ENCODE data around the gene UBAP2.
"Not testable (repeated sequence)": the region's sequence is repeated elsewhere in the genome, so short reads cannot be mapped to it uniquely, and the experiment has no call there.

Gene UBAP2

GRCh38 chr9:33988219-33988890 lies 60.3 kb downstream of the UBAP2 start:
- DNase-seq (ENCODE audit: low read depth in 4 of 4, low spot score in 1 of 4), result peak in 1 of 4 experiments; percentile 1

GRCh38 chr9:33976414-33976813 lies 72.3 kb downstream of the UBAP2 start:
- no peak for DNase-seq (ENCODE audit: low read depth in 4 of 4, low spot score in 1 of 4)

DNA sequence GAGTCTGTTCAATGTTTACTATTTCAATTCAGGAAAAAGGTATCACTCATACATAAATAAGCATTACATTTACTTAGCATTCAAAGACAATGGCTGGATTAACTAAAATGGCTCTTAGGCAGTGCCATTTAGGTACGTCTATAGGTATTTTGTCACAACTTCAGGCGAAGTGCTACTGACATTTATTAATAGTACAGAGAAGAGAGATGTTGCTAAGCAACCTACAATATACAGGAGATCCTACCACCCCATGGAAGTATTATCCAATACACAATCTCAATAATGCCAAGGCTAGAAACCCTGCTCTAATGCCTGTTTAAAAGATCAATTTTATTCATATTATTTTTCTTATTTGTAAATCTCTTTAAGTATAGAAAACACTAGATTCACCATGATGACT lies 76.0 kb downstream of the UBAP2 start:
- no peak for DNase-seq (ENCODE audit: low read depth in 4 of 4, low spot score in 1 of 4)

- DNase-seq (ENCODE audit: low read depth in 4 of 4, low spot score in 1 of 4), result no peak
Measured at GRCh38 chr9:33964086-33964768, 84.5 kb downstream of the UBAP2 start.

DNA sequence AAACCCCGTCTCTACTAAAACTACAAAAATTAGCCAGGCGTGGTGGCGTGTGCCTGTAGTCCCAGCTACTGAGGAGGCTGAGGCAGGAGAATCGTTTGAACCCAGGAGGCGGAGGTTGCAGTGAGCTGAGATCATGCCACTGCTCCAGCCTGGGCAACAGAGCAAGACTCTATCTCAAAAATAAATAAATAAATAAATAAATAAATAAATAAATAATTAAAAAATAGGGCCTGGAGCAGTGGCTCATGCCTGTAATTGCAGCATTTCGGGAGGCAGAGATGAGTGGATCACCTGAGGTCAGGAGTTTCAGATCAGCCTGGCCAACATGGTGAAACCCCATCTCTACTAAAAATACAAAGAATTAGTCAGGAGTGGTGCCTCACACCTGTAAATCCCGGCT lies 86.2 kb downstream of the UBAP2 start:
- DNase-seq (ENCODE audit: low read depth in 4 of 4, low spot score in 1 of 4), result not testable (repeated sequence)

DNA sequence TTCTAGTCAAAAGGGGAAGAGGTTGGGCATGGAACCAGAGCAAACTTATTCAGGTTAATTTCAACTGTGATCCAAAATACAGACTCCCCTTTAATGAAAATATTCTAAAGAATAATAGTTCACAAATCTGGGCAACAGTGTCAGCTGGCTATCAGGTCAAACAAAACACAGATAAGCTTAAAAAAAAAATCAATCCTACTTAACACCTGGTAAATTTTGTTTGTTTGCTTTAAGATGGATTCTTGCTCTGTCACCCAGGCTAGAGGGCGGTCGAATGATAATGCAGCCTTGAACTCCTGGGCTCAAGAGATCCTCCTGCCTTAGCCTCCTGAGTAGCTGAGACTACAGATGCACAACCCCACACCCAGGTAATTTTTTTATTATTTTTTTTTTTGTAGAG lies 89.0 kb downstream of the UBAP2 start:
- no peak for DNase-seq (ENCODE audit: low read depth in 4 of 4, low spot score in 1 of 4)

GRCh38 chr9:33956544-33956943 lies 92.1 kb downstream of the UBAP2 start:
- no peak for DNase-seq (ENCODE audit: low read depth in 4 of 4, low spot score in 1 of 4)

- no peak for DNase-seq (ENCODE audit: low read depth in 4 of 4, low spot score in 1 of 4)
Measured at GRCh38 chr9:33952066-33952465, 96.6 kb downstream of the UBAP2 start.

DNA sequence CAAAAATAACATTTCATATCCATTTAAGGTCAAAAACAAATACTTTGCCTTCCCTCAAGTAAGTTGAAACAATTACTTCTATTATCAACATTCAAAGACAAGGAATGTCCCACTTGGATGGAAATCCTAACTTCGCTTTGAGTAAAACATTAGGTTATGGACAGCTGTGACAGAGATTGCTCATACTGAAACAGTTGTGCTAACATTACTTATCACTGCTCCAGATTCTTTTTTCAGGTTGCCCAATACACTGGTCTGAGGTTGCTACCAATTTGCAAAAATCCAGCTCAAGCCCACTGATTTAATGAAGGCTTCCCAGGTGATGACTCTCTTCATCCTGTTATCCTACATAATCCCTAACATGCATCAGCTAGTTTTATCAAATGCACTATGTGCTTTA lies 98.3 kb downstream of the UBAP2 start:
- DNase-seq (ENCODE audit: low read depth in 4 of 4, low spot score in 1 of 4), result no peak

DNA sequence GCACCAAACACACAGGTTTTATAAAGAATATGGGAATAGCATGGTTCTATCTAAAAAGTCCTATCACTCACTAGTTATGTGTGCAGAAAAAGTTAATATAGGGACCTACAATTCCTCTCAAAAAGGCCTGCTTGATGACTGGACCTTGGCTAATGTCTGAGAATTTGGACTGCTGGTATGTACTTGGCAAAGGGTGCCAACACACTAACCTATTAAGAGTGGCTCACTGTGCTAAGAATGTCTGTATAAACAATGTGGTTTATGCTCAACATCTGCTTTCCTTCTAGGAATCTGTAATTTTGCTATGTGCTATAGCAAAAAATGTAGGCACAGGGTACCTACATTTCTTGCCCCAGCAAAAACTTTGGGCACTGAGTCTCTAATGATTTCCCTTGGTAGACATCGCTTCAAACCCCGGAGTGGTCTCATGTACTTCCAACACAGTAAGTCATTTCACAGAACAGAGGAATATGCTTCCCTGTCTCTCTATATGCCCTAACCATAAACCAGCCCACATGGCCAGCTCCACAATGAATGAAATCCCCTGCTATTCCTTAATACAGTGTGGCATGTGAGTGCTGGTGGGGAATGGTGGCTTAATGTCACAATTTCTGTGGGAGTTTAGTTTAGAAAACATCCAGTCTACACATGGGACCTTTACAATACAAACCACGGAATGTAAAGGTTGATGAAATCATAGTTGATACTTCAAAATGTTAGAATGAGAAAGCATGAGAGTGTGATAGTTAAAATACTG lies 101.7 kb downstream of the UBAP2 start:
- no peak for DNase-seq (ENCODE audit: low read depth in 4 of 4, low spot score in 1 of 4)

DNA sequence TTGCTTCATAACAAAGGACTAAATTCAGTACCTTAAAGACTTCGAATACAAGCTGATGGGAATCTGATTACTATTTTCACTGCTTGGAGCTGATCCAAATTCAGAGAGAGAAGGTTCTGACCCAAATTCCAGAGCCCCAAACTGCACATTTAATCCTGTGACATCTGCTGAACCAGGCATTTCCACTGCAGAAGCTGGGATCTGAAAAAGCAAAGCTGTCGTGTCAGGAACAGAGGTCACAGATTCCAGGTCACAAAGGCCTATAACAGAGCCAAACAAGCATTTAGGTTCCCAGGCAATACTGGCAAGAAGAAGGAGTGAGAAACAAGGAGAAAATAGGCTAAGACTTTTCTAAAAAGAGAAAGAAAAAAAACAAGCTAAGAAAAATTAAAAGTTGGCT lies 105.3 kb downstream of the UBAP2 start:
- DNase-seq (ENCODE audit: low read depth in 4 of 4, low spot score in 1 of 4), result no peak

- DNase-seq (ENCODE audit: low read depth in 4 of 4, low spot score in 1 of 4), result no peak
Measured at GRCh38 chr9:33942471-33943083, 106.1 kb downstream of the UBAP2 start.

DNA sequence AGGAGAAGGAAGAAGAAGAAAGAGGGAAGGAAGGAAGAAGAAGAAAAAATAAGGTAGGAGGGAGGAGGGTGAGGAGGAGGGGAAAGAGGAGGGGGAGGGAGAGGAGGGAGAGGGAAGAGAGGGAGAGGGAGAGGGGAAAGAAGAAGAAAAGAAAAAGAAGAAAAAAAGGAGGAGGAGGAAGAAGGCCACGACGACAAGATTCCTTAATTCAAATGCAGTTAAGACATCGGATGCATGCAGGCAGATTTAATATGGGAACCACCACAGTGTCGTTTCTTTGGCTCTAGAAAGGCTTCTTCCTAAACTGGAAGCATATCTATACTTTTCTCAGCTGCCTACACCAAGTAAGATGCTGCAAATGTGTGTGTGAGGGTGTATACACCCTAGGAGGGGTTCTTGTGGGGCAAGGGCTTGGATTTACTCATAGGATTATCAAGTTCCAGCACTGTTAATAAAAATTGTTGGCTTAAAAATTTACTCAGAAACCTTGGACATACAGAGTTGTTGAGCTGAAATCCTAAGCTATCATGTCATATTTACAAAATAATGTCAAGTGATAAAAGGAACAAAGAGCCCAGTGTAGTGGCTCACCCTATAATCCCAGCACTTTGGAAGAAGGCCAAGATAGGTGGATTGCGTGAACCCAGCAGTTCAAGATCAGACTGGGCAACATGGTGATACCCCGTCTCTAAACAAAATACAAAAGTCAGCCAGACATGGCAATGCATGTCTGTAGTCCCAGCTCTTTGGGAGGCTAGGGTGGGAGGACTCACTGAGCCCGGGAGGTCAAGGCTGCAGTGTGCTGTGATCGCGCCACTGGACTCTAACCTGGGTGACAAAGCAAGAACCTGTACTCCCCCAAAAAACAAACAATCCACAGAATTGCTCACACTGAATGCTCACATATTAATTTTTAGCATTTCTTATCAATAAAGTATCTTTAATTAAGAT lies 108.5 kb downstream of the UBAP2 start:
- no peak for DNase-seq (ENCODE audit: low read depth in 4 of 4, low spot score in 1 of 4)

GRCh38 chr9:33934188-33934878 lies 114.4 kb downstream of the UBAP2 start:
- no peak for DNase-seq (ENCODE audit: low read depth in 4 of 4, low spot score in 1 of 4)

DNA sequence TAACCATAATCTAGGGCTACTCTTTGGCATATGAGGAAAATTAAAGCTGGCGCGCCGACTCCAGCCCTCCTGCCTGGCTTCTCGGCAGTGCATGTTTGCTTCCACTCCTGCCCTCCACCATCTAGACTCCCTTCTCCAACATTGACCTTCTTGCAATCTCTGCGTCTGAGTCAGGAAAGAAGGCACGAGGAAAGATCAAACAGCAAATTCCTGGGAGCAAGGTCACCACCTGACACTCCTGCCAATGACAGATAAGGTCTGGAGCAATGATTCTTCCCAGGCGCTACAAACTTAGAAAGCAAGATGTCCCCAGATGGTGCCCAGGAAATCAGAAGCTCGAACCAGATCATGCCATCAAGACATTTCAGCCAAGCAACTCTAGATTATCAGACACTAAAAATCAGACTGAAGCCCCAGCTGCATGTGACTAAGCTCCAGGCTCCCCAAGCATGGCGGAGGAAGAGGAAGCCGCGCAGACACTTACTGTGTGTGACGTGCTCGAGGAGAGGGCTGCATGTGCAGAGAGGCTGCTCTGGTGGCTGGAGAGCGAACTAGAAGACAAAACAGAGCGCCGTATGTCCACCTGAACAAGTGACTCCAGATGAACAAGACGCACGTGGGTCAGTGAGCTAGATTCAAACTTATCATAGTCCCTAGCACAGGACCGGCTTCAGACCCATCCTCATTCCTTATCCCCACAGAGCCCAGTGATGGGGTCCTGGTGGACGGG lies 116.4 kb downstream of the UBAP2 start:
- no peak for DNase-seq (ENCODE audit: low read depth in 4 of 4, low spot score in 1 of 4)

- DNase-seq (ENCODE audit: low read depth in 4 of 4, low spot score in 1 of 4), result no peak
Measured at GRCh38 chr9:33931326-33931725, 117.4 kb downstream of the UBAP2 start.

- no peak for DNase-seq (ENCODE audit: low read depth in 4 of 4, low spot score in 1 of 4)
Measured at GRCh38 chr9:33927694-33928093, 121.0 kb downstream of the UBAP2 start.

GRCh38 chr9:33926746-33927485 lies 121.8 kb downstream of the UBAP2 start:
- DNase-seq (ENCODE audit: low read depth in 4 of 4, low spot score in 1 of 4), result no peak
